ENCODE results near the gene ORM1.

The ORM1 gene

DNA sequence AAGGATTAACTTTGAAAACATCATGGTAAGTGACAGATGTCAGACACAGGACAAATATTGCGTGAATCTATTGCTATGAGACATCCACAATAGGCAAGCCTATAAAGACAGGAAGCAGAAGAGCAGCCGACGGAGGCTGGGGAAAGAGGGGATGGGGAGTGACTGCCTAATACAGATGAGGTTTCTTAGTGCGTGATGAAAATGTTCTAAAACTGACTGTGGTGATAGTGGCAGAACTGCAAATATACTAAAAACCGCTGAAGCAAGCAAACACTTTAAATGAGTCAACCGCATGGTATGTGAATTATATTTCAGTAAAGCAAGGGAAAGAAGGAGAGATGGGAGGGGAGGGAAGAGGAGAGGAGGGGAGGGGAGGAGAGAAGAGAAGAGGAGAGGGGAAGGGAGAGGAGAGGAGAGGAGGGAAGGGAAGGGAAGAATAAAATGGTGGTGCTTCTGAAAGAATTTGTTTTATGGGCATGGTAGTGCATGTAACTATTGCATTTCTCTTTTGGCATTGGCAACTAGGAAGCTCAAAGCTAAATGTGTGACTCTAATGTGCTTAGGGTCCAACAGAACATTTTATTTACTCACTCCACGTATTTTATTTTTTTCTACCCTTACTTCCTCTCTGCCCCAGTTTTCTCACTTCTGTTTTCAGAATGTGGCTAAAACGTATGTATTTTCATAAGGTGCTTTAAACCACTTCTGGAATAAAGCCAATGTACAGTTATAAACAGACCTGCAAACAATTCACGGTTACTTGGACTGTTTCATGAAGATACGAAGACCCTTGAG, 43.6 kb downstream of the ORM1 start:
- DNase-seq (ENCODE audit: low read depth) = peak; percentile 81

GRCh38 chr9:114367366-114367765, 44.5 kb downstream of the ORM1 start:
- DNase-seq (ENCODE audit: low read depth) = no peak

DNA sequence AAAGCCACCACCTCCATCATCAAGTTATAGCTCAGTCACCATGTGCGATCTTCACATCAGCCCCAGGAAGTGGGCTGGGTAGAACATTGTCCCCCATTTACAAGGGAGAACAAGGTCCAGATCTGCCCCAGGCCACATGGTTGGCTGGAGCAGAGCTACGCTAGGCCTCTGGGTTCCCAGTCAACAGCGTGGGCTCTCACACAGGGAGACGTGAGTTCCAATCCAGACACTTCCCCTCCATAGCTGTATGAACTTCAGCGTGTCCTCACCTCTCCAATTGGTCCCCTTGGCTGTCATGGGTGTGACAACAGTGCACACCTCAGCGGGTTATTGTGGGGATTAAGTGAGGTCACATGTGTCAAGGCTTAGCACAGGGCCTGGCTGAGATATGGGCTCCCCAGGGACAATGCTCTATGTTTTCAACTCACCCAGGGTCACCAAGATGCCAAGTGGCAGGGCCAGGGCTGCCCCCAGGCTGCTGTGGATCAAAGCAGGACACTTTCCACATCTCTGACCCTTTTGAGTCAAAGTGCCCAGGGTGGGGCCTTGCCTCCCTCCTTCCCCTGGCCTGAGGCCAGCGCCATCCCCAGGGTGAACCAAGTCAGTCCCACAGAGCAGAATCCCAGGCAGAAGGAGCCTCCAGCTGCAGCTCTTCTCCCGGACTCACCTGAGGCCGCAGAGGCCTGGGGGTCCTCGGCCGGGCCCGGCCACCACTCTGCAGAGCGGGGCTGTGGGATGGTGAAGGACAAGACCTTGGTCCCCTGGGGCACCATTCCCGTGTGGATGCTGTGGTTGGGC, 45.1 kb downstream of the ORM1 start:
- no peak for DNase-seq (ENCODE audit: low read depth)

GRCh38 chr9:114369216-114370130, 46.6 kb downstream of the ORM1 start:
- no peak for DNase-seq (ENCODE audit: low read depth)

DNA sequence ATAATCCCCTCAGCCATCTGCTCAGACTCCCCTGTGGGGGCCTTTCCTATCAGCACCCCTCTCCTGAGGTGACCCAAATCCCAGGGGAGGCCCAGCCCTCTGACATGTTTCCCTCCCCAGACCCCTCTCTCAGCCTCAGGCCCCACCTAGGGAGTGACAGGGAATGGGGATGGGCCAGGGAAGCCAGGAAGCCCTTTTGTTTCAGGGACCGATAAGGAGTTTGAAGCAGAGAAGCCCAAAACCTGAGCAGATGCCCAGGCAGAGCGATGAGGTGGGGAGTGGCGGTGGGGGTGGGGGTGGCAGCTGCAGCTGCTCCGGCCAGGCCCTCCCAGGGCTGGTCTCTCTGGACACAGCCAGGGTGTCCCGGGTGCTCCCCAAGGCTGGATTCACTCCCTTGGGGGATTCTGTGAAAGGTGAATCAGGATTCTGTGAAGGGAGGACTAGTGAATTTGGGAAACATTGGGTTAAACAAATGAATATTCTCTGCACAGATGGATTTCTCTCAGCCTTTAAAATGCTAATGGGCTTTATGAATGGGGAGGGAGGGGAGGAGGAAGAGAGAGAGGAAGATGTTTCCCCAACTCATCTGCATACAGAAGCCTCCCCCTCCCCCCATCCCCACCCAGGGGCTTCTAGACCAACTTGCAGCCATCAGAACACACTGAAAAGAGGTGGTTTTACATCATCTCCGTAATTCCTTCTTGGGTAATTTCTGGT, 47.5 kb downstream of the ORM1 start:
- DNase-seq (ENCODE audit: low read depth) = no peak

DNA sequence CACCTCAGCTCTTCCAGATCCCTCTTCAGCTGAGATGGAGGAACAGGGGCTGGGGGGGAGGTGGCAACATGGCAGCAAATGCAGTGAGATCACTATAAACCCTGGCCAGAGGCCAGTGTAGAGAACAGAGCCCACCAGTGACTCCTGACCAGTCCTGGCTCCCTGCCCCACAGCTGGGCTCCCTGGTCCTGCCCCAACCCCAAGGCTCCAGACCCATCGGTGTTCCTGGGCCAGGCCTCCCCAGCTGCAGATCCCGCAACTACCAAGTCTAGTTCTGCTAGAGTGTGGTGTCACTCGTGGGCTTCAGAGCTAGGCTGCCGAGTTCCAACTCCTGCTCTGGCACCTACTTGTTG, 48.0 kb downstream of the ORM1 start:
- DNase-seq (ENCODE audit: low read depth) = no peak

DNA sequence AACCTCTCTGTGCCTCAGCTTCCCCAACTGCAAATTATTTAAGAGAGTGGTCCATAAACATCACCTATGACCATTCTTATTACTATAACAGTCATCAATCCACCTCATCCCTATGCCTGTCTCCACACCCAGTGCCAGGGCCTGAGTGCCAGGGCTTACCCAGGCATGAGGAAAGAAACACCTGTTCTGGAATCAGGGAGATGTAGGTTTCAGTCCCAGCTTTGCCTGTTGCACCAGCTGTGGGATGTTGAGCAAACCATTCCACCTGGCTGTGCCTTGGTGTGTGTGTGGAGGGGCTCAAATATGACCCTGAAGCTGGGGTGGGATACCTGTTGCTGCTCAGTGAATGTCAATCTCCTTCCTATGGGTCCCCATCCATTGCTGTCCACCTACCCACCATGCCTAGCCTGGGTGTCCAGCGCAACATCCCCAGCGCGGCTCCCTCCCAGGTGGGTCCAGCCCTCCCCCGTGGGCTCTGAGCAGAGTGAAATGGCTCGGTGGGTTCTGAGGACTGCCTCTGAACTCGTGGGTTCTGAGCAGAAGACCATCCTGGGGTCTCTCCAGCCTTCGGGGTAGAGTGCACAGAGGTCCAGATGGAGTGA, 48.5 kb downstream of the ORM1 start:
- no peak for DNase-seq (ENCODE audit: low read depth)

- no peak for DNase-seq (ENCODE audit: low read depth)
Observed at GRCh38 chr9:114371973-114372917, 49.3 kb downstream of the ORM1 start.

- DNase-seq (ENCODE audit: low read depth) = no peak
Observed at GRCh38 chr9:114372921-114373448, 50.1 kb downstream of the ORM1 start.

- DNase-seq (ENCODE audit: low read depth) = no peak
Observed at GRCh38 chr9:114373960-114374730, 51.2 kb downstream of the ORM1 start.

GRCh38 chr9:114374936-114375335, 52.0 kb downstream of the ORM1 start:
- DNase-seq (ENCODE audit: low read depth) = no peak

DNA sequence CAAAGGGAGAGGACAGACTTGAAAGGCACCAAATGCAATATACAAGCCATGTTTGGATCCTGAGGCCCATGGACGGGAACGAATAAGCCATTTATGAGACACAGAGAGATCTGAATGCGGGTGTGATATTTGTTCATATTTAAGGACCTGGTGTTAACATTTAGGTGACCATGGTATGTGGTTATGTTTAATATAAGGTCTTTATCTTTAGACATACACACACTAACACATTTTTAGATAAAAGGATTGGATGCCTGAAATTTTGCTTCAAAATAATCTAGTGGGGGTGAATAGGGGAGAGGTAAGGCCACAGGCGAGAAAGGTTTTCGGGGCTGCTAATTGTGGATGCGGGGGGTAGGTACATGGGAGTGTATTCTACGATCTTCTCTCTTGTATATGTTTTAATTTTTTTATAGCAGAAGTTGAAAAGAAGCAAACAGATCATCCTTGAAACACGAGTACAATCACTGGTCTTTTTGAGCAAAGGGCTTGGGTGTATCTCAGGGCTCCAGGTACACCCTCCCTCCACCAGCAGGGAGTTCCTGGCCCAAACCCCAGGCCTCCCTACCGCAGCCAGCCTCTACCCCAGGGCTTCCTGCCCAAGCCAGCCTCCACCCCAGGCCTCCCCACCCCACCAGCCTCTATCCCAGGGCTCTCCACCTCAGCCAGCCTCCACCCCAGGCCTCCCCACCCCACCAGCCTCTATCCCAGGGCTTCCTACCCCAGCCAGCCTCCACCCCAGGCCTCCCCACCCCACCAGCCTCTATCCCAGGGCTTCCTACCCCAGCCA, 52.7 kb downstream of the ORM1 start:
- no peak for DNase-seq (ENCODE audit: low read depth)
